ENCODE measurements around the gene SLX4.

The SLX4 gene

DNA sequence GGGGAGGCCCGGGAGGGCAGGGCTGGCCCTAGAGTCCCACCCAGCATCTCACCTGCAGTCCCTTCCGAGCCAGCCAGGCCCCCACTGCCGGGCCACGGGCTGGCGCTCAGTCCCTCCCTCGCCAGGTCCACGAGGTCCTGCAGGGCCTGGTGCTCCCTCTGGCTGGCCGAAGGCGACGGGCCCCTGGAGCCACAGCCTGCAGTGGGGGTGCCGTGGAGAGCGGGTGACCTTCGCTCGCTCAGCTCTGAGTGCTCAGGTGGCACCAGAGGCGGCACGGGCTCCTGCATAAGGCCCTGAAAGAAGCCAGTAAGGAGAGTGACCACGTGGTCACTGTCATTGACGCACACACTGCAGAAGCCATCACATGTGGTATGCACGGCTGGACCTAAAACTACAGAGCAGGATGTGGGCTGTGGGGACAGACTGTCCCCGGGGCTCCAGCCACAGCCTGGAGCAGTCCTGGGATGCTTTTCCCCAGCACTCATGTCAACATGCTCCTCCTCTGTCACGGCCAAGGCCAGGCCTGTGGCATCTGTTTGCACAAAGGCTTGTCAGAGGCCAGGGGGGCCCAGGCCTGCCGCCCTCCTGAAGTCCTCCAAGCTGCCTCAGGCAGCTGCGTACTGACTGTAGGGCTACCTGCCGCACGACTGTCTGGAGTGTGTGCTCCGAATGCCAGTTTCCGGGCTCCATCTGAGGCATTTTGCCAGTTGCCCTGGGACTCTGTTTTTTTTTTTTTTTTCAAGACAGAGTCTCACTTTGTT lies 15.1 kb downstream of the SLX4 start:
- TF ChIP-seq, protein P1, sequence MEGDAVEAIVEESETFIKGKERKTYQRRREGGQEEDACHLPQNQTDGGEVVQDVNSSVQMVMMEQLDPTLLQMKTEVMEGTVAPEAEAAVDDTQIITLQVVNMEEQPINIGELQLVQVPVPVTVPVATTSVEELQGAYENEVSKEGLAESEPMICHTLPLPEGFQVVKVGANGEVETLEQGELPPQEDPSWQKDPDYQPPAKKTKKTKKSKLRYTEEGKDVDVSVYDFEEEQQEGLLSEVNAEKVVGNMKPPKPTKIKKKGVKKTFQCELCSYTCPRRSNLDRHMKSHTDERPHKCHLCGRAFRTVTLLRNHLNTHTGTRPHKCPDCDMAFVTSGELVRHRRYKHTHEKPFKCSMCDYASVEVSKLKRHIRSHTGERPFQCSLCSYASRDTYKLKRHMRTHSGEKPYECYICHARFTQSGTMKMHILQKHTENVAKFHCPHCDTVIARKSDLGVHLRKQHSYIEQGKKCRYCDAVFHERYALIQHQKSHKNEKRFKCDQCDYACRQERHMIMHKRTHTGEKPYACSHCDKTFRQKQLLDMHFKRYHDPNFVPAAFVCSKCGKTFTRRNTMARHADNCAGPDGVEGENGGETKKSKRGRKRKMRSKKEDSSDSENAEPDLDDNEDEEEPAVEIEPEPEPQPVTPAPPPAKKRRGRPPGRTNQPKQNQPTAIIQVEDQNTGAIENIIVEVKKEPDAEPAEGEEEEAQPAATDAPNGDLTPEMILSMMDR (IDR thresholded peaks at IDR 0.05; ENCODE audit: low read length), result no peak
- TF ChIP-seq EZH2 (optimal IDR thresholded peaks at IDR 0.05; ENCODE audit: low read depth, low read length) (no peak), EZH2phosphoT487 (IDR thresholded peaks at IDR 0.05; ENCODE audit: low read length) (no peak)
- Histone ChIP-seq H3K9ac (ENCODE audit: low read length) (no peak overlapping the region), H3K9me3 (replicated peaks; ENCODE audit: insufficient read depth, low read length) (no peaks in the 10 kb centered on the region), H3K36me3 (replicated peaks; ENCODE audit: insufficient read depth, low read length) (no peaks in the 10 kb centered on the region), H3K4me1 (ENCODE audit: low read length) (no peaks in the 10 kb centered on the region), H4K20me1 (ENCODE audit: insufficient read depth, low read length) (no peaks in the 10 kb centered on the region), H3K4me3 (ENCODE audit: low read length) (no peak overlapping the region), H3K79me2 (ENCODE audit: low read length) (no peaks in the 10 kb centered on the region), H3K27ac (ENCODE audit: low read length) (no peak overlapping the region), H3F3A (ENCODE audit: insufficient read depth, low read length) (no peaks in the 10 kb centered on the region), H3K9me2 (replicated peaks; ENCODE audit: insufficient read depth, low read length) (no peaks in the 10 kb centered on the region), H2AFZ (ENCODE audit: low read length) (no peak overlapping the region), H3K27me3 (replicated peaks; ENCODE audit: insufficient read depth, low read length) (no peaks in the 10 kb centered on the region), H3K4me2 (ENCODE audit: low read depth, low read length) (no peak overlapping the region)
- DNase-seq, result no peak

DNA sequence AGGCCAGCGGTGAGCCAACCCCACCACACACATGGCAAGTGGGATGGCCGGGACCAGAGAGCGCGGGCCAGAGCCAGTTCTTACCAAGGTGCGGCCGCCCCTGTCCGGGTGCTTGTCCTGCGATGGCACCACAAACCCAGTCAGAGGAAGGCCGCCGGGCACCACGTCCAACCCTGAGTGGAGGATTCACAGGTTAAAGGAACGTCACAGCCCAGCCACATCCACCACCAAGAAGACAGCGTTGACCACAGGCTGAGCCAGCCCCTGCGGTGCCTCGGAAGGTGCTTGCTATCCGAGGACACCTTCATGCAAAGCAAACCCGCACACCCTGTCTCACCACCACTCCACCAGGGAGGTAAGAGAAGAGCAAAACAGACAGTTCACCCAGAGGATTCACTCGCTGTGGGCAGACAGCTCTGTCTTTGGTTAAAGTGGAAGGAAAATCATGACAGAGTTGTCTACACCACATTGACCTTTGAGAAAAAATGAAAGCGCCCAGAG lies 15.8 kb downstream of the SLX4 start:
- TF ChIP-seq EZH2phosphoT487 (IDR thresholded peaks at IDR 0.05; ENCODE audit: low read length) (no peak), EZH2 (optimal IDR thresholded peaks at IDR 0.05; ENCODE audit: low read depth, low read length) (no peak)
- TF ChIP-seq, protein P1 (IDR thresholded peaks at IDR 0.05; ENCODE audit: low read length), result no peak
- H4K20me1 ChIP-seq (ENCODE audit: insufficient read depth, low read length), result no peaks in the 10 kb centered on the region
- H3K4me2 ChIP-seq (ENCODE audit: low read depth, low read length), result no peak overlapping the region
- H3K27me3 ChIP-seq (replicated peaks; ENCODE audit: insufficient read depth, low read length), result no peaks in the 10 kb centered on the region
- H3K79me2 ChIP-seq (ENCODE audit: low read length), result no peaks in the 10 kb centered on the region
- no peak overlapping the region for H3K9ac ChIP-seq (ENCODE audit: low read length)
- no peaks in the 10 kb centered on the region for H3K9me3 ChIP-seq (replicated peaks; ENCODE audit: insufficient read depth, low read length)
- no peak overlapping the region for H2AFZ ChIP-seq (ENCODE audit: low read length)
- H3K4me3 ChIP-seq (ENCODE audit: low read length), result no peak overlapping the region
- no peaks in the 10 kb centered on the region for H3K36me3 ChIP-seq (replicated peaks; ENCODE audit: insufficient read depth, low read length)
- H3K4me1 ChIP-seq (ENCODE audit: low read length), result no peaks in the 10 kb centered on the region
- DNase-seq, result no peak
- no peak overlapping the region for H3K27ac ChIP-seq (ENCODE audit: low read length)
- no peaks in the 10 kb centered on the region for H3F3A ChIP-seq (ENCODE audit: insufficient read depth, low read length)
- no peaks in the 10 kb centered on the region for H3K9me2 ChIP-seq (replicated peaks; ENCODE audit: insufficient read depth, low read length)

- no peak for DNase-seq
- TF ChIP-seq EZH2phosphoT487 (IDR thresholded peaks at IDR 0.05; ENCODE audit: low read length) (no peak), EZH2 (optimal IDR thresholded peaks at IDR 0.05; ENCODE audit: low read depth, low read length) (no peak)
- TF ChIP-seq, protein P1 (IDR thresholded peaks at IDR 0.05; ENCODE audit: low read length), result no peak
- H3K9me2 ChIP-seq (replicated peaks; ENCODE audit: insufficient read depth, low read length), result no peaks in the 10 kb centered on the region
- H3K27me3 ChIP-seq (replicated peaks; ENCODE audit: insufficient read depth, low read length), result no peaks in the 10 kb centered on the region
- no peaks in the 10 kb centered on the region for H3K4me1 ChIP-seq (ENCODE audit: low read length)
- H3K9ac ChIP-seq (ENCODE audit: low read length), result no peak overlapping the region
- H3K36me3 ChIP-seq (replicated peaks; ENCODE audit: insufficient read depth, low read length), result no peaks in the 10 kb centered on the region
- H3K4me3 ChIP-seq (ENCODE audit: low read length), result no peak overlapping the region
- H2AFZ ChIP-seq (ENCODE audit: low read length), result no peak overlapping the region
- no peaks in the 10 kb centered on the region for H3K9me3 ChIP-seq (replicated peaks; ENCODE audit: insufficient read depth, low read length)
- H4K20me1 ChIP-seq (ENCODE audit: insufficient read depth, low read length), result no peaks in the 10 kb centered on the region
- H3K4me2 ChIP-seq (ENCODE audit: low read depth, low read length), result no peak overlapping the region
- no peaks in the 10 kb centered on the region for H3F3A ChIP-seq (ENCODE audit: insufficient read depth, low read length)
- no peaks in the 10 kb centered on the region for H3K79me2 ChIP-seq (ENCODE audit: low read length)
- H3K27ac ChIP-seq (ENCODE audit: low read length), result no peak overlapping the region
Observed at GRCh38 chr16:3595110-3595486, 16.3 kb downstream of the SLX4 start.

Data from MM.1S (cell line).